ENCODE data around the gene RHEBL1.

The RHEBL1 gene

GRCh38 chr12:49094160-49094974 is 24.6 kb upstream of the RHEBL1 start, which contains the start of gene DHH:
TSS of gene DHH (minus strand) at chr12:49094801. CDS start at chr12:49094512, 289 bp downstream.
- H3K36me3 Mint-ChIP-seq = peaks cover 29% of the 10 kb centered on the region
- peak within 1 kb of the TSS; percentile 10 for H3K4me3 Mint-ChIP-seq

GRCh38 chr12:49093792-49094159 is 24.0 kb upstream of the RHEBL1 start:
- H3K4me1 Mint-ChIP-seq = peaks cover 54% of the 10 kb centered on the region
- H3K27ac Mint-ChIP-seq = no peak overlapping the region
- H3K27me3 Mint-ChIP-seq = peaks cover 75% of the 10 kb centered on the region
- no peaks in the 10 kb centered on the region for H3K9me3 Mint-ChIP-seq
- peaks cover 29% of the 10 kb centered on the region for H3K36me3 Mint-ChIP-seq
- no peak for DNase-seq
- CTCF ChIA-PET = interaction anchor here (0.6 to 12.0 kb wide), 11 partner anchors 8 to 190 kb away, joined by 3 to 174 read pairs (median 4); partner anchors contain the start of genes LMBR1L and TUBA1B
- peak overlapping the region; percentile 10 for H3K4me3 Mint-ChIP-seq

More at GRCh38 chr12:49094160-49094974, 24.6 kb upstream of the RHEBL1 start, which contains the start of gene DHH:
- CTCF ChIA-PET = interaction anchor here (0.6 to 12.0 kb wide), 9 partner anchors 7 to 51 kb away, joined by 3 to 174 read pairs (median 4); partner anchors contain the start of genes LMBR1L and TUBA1B
- no peak for DNase-seq
- Mint-ChIP-seq H3K27me3 (peaks cover 69% of the 10 kb centered on the region), H3K9me3 (no peaks in the 10 kb centered on the region), H3K27ac (no peak within 1 kb of the TSS), H3K4me1 (peaks cover 49% of the 10 kb centered on the region)

- Mint-ChIP-seq H3K27ac (no peak overlapping the region), H3K27me3 (peaks cover 83% of the 10 kb centered on the region), H3K9me3 (no peaks in the 10 kb centered on the region), H3K36me3 (peaks cover 22% of the 10 kb centered on the region), H3K4me1 (peaks cover 63% of the 10 kb centered on the region), H3K4me3 (no peak overlapping the region)
- no peak for DNase-seq
- CTCF ChIA-PET = interaction anchor here (0.6 to 12.0 kb wide), 15 partner anchors 9 to 189 kb away, joined by 3 to 174 read pairs (median 7); partner anchors contain the start of genes RHEBL1 and TUBA1B
These were observed 23.1 kb upstream of the RHEBL1 start for GRCh38 chr12:49092816-49093406.

GRCh38 chr12:49092086-49092815 is 22.5 kb upstream of the RHEBL1 start:
- peak; percentile 73 for DNase-seq
- peak overlapping the region; percentile 44 for H3K4me3 Mint-ChIP-seq
- H3K9me3 Mint-ChIP-seq = no peaks in the 10 kb centered on the region
- CTCF ChIA-PET = interaction anchor here (0.6 to 12.0 kb wide), 16 partner anchors 9 to 111 kb away, joined by 3 to 174 read pairs (median 6); partner anchors contain the start of genes RHEBL1 and TUBA1B
- H3K27ac Mint-ChIP-seq = no peak overlapping the region
- H3K4me1 Mint-ChIP-seq = peaks cover 70% of the 10 kb centered on the region
- H3K36me3 Mint-ChIP-seq = peaks cover 17% of the 10 kb centered on the region
- H3K27me3 Mint-ChIP-seq = peaks cover 86% of the 10 kb centered on the region

- peaks cover 74% of the 10 kb centered on the region for H3K4me1 Mint-ChIP-seq
- H3K4me3 Mint-ChIP-seq = no peak overlapping the region
- no peak overlapping the region for H3K27ac Mint-ChIP-seq
- CTCF ChIA-PET = interaction anchor here (1.0 to 12.0 kb wide), 13 partner anchors 10 to 103 kb away, joined by 3 to 174 read pairs (median 7); partner anchors contain the start of genes RHEBL1 and TUBA1B
- no peak for DNase-seq
- H3K27me3 Mint-ChIP-seq = peaks cover 86% of the 10 kb centered on the region
- H3K36me3 Mint-ChIP-seq = peaks cover 16% of the 10 kb centered on the region
- no peaks in the 10 kb centered on the region for H3K9me3 Mint-ChIP-seq
These were observed 22.0 kb upstream of the RHEBL1 start for GRCh38 chr12:49091836-49092085.

GRCh38 chr12:49091056-49091835 is 21.5 kb upstream of the RHEBL1 start:
- no peak overlapping the region for H3K27ac Mint-ChIP-seq
- DNase-seq = no peak
- peaks cover 77% of the 10 kb centered on the region for H3K4me1 Mint-ChIP-seq
- CTCF ChIA-PET = interaction anchor here (1.0 to 12.0 kb wide), 13 partner anchors 10 to 103 kb away, joined by 3 to 174 read pairs (median 7); partner anchors contain the start of genes RHEBL1 and TUBA1B
- peaks cover 12% of the 10 kb centered on the region for H3K36me3 Mint-ChIP-seq
- peaks cover 90% of the 10 kb centered on the region for H3K27me3 Mint-ChIP-seq
- no peaks in the 10 kb centered on the region for H3K9me3 Mint-ChIP-seq
- no peak overlapping the region for H3K4me3 Mint-ChIP-seq

- Mint-ChIP-seq H3K36me3 (peaks cover 5% of the 10 kb centered on the region), H3K27me3 (peaks cover 85% of the 10 kb centered on the region), H3K4me3 (peak overlapping the region; percentile 74), H3K9me3 (no peaks in the 10 kb centered on the region), H3K27ac (peak overlapping the region; percentile 78), H3K4me1 (peaks cover 76% of the 10 kb centered on the region)
- CTCF ChIA-PET = interaction anchor here (1.0 to 11.1 kb wide), 9 partner anchors 9 to 101 kb away, joined by 3 to 162 read pairs (median 18); partner anchors contain the start of gene RHEBL1
- DNase-seq = peak; percentile 60
These were observed 20.3 kb upstream of the RHEBL1 start for GRCh38 chr12:49089821-49090773.

- Mint-ChIP-seq H3K4me1 (peaks cover 67% of the 10 kb centered on the region), H3K4me3 (no peak overlapping the region), H3K27ac (no peak overlapping the region), H3K36me3 (peaks cover 2% of the 10 kb centered on the region), H3K27me3 (peaks cover 82% of the 10 kb centered on the region), H3K9me3 (no peaks in the 10 kb centered on the region)
- CTCF ChIA-PET = interaction anchor here (0.7 to 11.1 kb wide), 22 partner anchors 10 to 253 kb away, joined by 3 to 162 read pairs (median 6); partner anchors contain the start of genes RHEBL1 and TUBA1A
- DNase-seq = no peak
These were observed 19.2 kb upstream of the RHEBL1 start for GRCh38 chr12:49088932-49089330.

- peaks cover 62% of the 10 kb centered on the region for H3K4me1 Mint-ChIP-seq
- H3K9me3 Mint-ChIP-seq = no peaks in the 10 kb centered on the region
- no peak overlapping the region for H3K27ac Mint-ChIP-seq
- H3K27me3 Mint-ChIP-seq = peaks cover 77% of the 10 kb centered on the region
- H3K36me3 Mint-ChIP-seq = peaks cover 2% of the 10 kb centered on the region
- H3K4me3 Mint-ChIP-seq = no peak overlapping the region
- peak; percentile 76 for DNase-seq
- CTCF ChIA-PET = interaction anchor here (0.7 to 11.1 kb wide), 25 partner anchors 9 to 253 kb away, joined by 3 to 162 read pairs (median 5); partner anchors contain the start of genes PRPH, RHEBL1 and TUBA1A
These were observed 18.6 kb upstream of the RHEBL1 start for GRCh38 chr12:49088150-49088931.

GRCh38 chr12:49086116-49086515 is 16.3 kb upstream of the RHEBL1 start:
- no peak for DNase-seq
- H3K4me3 Mint-ChIP-seq = no peak overlapping the region
- H3K27me3 Mint-ChIP-seq = peaks cover 59% of the 10 kb centered on the region
- no peak overlapping the region for H3K27ac Mint-ChIP-seq
- H3K4me1 Mint-ChIP-seq = peaks cover 42% of the 10 kb centered on the region
- H3K36me3 Mint-ChIP-seq = peaks cover 2% of the 10 kb centered on the region
- H3K9me3 Mint-ChIP-seq = no peaks in the 10 kb centered on the region
- CTCF ChIA-PET = interaction anchor here (0.5 to 11.1 kb wide), 7 partner anchors 13 to 407 kb away, joined by 3 to 162 read pairs (median 22); partner anchors contain the start of gene RHEBL1

- no peaks in the 10 kb centered on the region for H3K9me3 Mint-ChIP-seq
- H3K4me3 Mint-ChIP-seq = no peak overlapping the region
- H3K27ac Mint-ChIP-seq = no peak overlapping the region
- peaks cover 51% of the 10 kb centered on the region for H3K27me3 Mint-ChIP-seq
- CTCF ChIA-PET = interaction anchor here (0.7 to 11.1 kb wide), 5 partner anchors 9 to 67 kb away, joined by 3 to 162 read pairs (median 6); partner anchors contain the start of gene RHEBL1
- H3K36me3 Mint-ChIP-seq = no peaks in the 10 kb centered on the region
- DNase-seq = no peak
- H3K4me1 Mint-ChIP-seq = peaks cover 29% of the 10 kb centered on the region
These were observed 14.7 kb upstream of the RHEBL1 start for GRCh38 chr12:49084438-49084837.
